Gastroesophageal sphincter (tissue), 3 donors: ENCODE measurements around the gene IZUMO2.
"Not testable (repeated sequence)": the region's sequence is repeated elsewhere in the genome, so short reads cannot be mapped to it uniquely, and the experiment has no call there.

Experiments used
- CTCF ChIP-seq, 4 experiments: fragments of 200-600 bp in 2 of 4; fragments of 450-650 bp in 2 of 4; sonication (generic) in 1 of 4; IDR thresholded peaks; one replicate each; pipeline ENCODE4 v1.5.1; 2017 to 2019; ENCODE audit warnings: antibody characterized with exemption in 4 of 4, mild to moderate bottlenecking in 2 of 4, moderate library complexity in 2 of 4
- EP300 ChIP-seq: sonication (generic); formaldehyde crosslinking; IDR thresholded peaks from one replicate; pipeline ENCODE4 v1.6.1; 2017; ENCODE audit warnings: antibody characterized with exemption, mild to moderate bottlenecking
- POLR2AphosphoS5 ChIP-seq: sonication (generic); formaldehyde crosslinking; IDR thresholded peaks from one replicate; pipeline ENCODE4 v1.6.1; 2017; ENCODE audit warnings: antibody characterized with exemption

- not testable (repeated sequence) for TF ChIP-seq POLR2AphosphoS5; CTCF (IDR thresholded peaks at IDR 0.05); EP300
These were observed 21.2 kb downstream of the IZUMO2 start for GRCh38 chr19:50141921-50142320.
